OCI-M2 (cell line): ENCODE data around the gene PUS1.
"Not testable (repeated sequence)": the region's sequence is repeated elsewhere in the genome, so short reads cannot be mapped to it uniquely, and the experiment has no call there.

Source experiments
- DNase-seq: peaks from one replicate; lab custom pipeline; 2025; ENCODE audit not compliant: unreplicated experiment; lab: John Stamatoyannopoulos, UW

The PUS1 gene

GRCh38 chr12:131928711-131929580 lies at the start of gene PUS1:
TSS of gene PUS1 (plus strand) at chr12:131929276. CDS start at chr12:131929723, 447 bp downstream.
- peak; percentile 67 for DNase-seq

- no peak for DNase-seq
Measured at GRCh38 chr12:131882804-131883520, 46.1 kb upstream of the PUS1 start.

GRCh38 chr12:131883521-131883900 lies 45.6 kb upstream of the PUS1 start:
- no peak for DNase-seq

GRCh38 chr12:131885076-131885475 lies 44.0 kb upstream of the PUS1 start:
- not testable (repeated sequence) for DNase-seq

GRCh38 chr12:131885543-131886057 lies 43.5 kb upstream of the PUS1 start:
- no peak for DNase-seq

GRCh38 chr12:131891722-131892121 lies 37.4 kb upstream of the PUS1 start:
- not testable (repeated sequence) for DNase-seq

- no peak for DNase-seq
Measured at GRCh38 chr12:131892711-131893604, 36.1 kb upstream of the PUS1 start.

GRCh38 chr12:131893605-131894312 lies 35.3 kb upstream of the PUS1 start:
- DNase-seq: no peak

- peak; percentile 46 for DNase-seq
Measured at GRCh38 chr12:131894313-131894860, 34.7 kb upstream of the PUS1 start, which contains the start of gene ULK1. TSS of gene ULK1 (plus strand) at chr12:131894622. CDS start at chr12:131895002, 380 bp downstream.

GRCh38 chr12:131894981-131895639 lies 34.0 kb upstream of the PUS1 start:
- no peak for DNase-seq

- no peak for DNase-seq
Measured at GRCh38 chr12:131895640-131896079, 33.4 kb upstream of the PUS1 start.

- no peak for DNase-seq
Measured at GRCh38 chr12:131896080-131896810, 32.8 kb upstream of the PUS1 start.

- no peak for DNase-seq
Measured at GRCh38 chr12:131896811-131897270, 32.2 kb upstream of the PUS1 start.

GRCh38 chr12:131897276-131897675 lies 31.8 kb upstream of the PUS1 start:
- DNase-seq: no peak

- no peak for DNase-seq
Measured at GRCh38 chr12:131897875-131898274, 31.2 kb upstream of the PUS1 start.

- DNase-seq: no peak
Measured at GRCh38 chr12:131900397-131900796, 28.7 kb upstream of the PUS1 start.

GRCh38 chr12:131901431-131902331 lies 27.4 kb upstream of the PUS1 start:
- no peak for DNase-seq
